ENCODE results near the gene EPC2.

EPC2 gene

DNA sequence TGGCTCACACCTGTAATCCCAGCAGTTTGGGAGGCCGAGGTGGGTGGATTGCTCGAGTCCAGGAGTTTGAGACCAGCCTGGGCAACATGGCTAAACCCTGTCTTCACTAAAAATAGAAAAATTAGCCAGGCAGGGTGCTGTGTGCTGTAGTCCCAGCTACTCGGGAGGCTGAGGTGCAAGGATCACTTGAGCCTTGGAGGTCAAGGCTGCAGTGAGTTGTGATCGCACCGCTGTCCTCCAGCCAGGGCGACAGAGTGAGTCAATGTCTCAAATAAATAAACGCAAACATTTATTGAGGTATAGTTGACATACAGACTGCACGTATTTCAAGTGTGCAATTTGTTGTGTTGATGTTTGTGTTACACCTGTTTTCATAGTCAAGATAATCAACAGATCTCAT is 19.7 kb downstream of the EPC2 start:
- H3K27ac ChIP-seq (replicated peaks) = no peak overlapping the region
- DNase-seq (ENCODE audit: low read depth in 1 of 2, low spot score in 1 of 2) = no peak
- TF ChIP-seq POLR2AphosphoS5 (IDR thresholded peaks at IDR 0.05; ENCODE audit: low read depth) (no peak), GABPA (IDR thresholded peaks at IDR 0.05; ENCODE audit: low read depth) (no peak), REST (IDR thresholded peaks at IDR 0.05; ENCODE audit: insufficient replicate concordance, low read depth) (no peak), SPI1 (IDR thresholded peaks at IDR 0.05; ENCODE audit: borderline replicate concordance, low read depth) (no peak)
- TF ChIP-seq, protein P1, sequence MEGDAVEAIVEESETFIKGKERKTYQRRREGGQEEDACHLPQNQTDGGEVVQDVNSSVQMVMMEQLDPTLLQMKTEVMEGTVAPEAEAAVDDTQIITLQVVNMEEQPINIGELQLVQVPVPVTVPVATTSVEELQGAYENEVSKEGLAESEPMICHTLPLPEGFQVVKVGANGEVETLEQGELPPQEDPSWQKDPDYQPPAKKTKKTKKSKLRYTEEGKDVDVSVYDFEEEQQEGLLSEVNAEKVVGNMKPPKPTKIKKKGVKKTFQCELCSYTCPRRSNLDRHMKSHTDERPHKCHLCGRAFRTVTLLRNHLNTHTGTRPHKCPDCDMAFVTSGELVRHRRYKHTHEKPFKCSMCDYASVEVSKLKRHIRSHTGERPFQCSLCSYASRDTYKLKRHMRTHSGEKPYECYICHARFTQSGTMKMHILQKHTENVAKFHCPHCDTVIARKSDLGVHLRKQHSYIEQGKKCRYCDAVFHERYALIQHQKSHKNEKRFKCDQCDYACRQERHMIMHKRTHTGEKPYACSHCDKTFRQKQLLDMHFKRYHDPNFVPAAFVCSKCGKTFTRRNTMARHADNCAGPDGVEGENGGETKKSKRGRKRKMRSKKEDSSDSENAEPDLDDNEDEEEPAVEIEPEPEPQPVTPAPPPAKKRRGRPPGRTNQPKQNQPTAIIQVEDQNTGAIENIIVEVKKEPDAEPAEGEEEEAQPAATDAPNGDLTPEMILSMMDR (IDR thresholded peaks at IDR 0.05; ENCODE audit: insufficient read depth, low read length) = no peak
- H3K4me3 ChIP-seq (replicated peaks; ENCODE audit: insufficient read depth, low read length) = no peak overlapping the region
- no peaks in the 10 kb centered on the region for H3K27me3 ChIP-seq (ENCODE audit: insufficient read depth, poor library complexity, severe bottlenecking)

DNA sequence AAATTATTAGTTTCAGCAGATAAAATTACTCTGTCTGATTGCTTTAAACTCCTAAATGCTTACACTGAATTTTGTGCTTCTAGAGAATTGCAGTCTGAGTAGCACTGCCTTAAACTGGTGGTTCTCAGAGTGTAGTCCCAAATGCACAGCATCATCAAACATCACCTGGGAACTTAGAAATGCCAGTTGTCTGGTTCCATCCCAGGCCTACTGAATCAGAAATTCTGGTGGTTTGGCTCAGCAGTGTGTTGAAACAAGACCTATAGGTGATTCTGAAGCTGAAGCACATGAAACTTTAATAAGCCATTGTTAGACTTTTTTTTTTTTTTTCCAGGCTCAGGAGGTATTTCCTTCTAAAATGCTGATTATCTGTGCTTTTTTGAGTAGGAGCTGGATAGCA is 22.0 kb downstream of the EPC2 start:
- no peak overlapping the region for H3K4me3 ChIP-seq (replicated peaks; ENCODE audit: insufficient read depth, low read length)
- H3K27me3 ChIP-seq (ENCODE audit: insufficient read depth, poor library complexity, severe bottlenecking) = no peaks in the 10 kb centered on the region
- H3K27ac ChIP-seq (replicated peaks) = no peak overlapping the region
- TF ChIP-seq POLR2AphosphoS5 (IDR thresholded peaks at IDR 0.05; ENCODE audit: low read depth) (no peak), SPI1 (IDR thresholded peaks at IDR 0.05; ENCODE audit: borderline replicate concordance, low read depth) (no peak), REST (IDR thresholded peaks at IDR 0.05; ENCODE audit: insufficient replicate concordance, low read depth) (no peak), GABPA (IDR thresholded peaks at IDR 0.05; ENCODE audit: low read depth) (no peak)
- TF ChIP-seq, protein P1 (IDR thresholded peaks at IDR 0.05; ENCODE audit: insufficient read depth, low read length) = no peak
- no peak for DNase-seq (ENCODE audit: low read depth in 1 of 2, low spot score in 1 of 2)

DNA sequence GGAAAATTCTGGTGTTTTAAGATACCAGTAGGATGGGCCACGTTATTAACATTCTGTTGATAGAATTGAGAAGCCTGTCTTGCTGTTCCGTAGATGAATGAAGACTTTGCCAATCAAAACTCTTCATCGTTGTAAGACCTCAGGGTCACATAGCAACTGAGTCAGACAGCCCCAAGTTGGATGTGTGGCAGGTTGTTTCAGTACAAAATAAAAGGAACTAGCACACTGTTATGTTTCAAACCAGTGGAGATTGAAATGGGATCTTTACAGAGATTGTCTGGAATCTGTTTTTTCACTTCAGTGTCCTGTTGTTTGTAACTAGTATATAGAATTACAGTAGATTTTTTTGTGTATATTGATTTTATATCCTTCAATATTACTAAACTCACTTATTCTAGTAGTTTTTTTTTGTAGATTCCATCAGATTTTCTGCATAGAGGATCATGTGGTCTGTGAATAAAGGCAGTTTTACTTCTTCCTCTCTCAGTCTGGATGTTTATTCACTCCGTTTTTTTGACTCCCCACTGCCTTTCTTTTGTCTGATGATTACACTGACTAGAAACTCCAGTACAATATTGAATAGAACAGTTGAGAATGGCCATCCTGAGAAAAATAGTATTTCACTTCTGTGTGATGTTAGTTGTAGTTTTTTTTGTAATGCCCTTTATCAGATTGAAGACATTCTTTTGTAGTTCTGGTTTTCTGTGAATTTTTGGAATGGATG is 22.7 kb downstream of the EPC2 start:
- DNase-seq (ENCODE audit: low read depth in 1 of 2, low spot score in 1 of 2) = no peak
- TF ChIP-seq, protein P1 (IDR thresholded peaks at IDR 0.05; ENCODE audit: insufficient read depth, low read length) = no peak
- TF ChIP-seq REST (IDR thresholded peaks at IDR 0.05; ENCODE audit: insufficient replicate concordance, low read depth) = no peak
- Histone ChIP-seq H3K4me3 (replicated peaks; ENCODE audit: insufficient read depth, low read length) (no peak overlapping the region), H3K27me3 (ENCODE audit: insufficient read depth, poor library complexity, severe bottlenecking) (no peaks in the 10 kb centered on the region), H3K27ac (replicated peaks) (no peak overlapping the region)

Measured in HL-60 (cell line).